Right atrium auricular region (tissue), 2 donors: ENCODE data around the gene CST5. TPM values are rescaled to one million over a fixed set of nuclear protein-coding genes. Genes with fewer than 3 reads are reported as not detected.
"Not testable (repeated sequence)": the region's sequence is repeated elsewhere in the genome, so short reads cannot be mapped to it uniquely, and the experiment has no call there.

ENCODE experiments used
- DNase-seq: peaks from one replicate; pipeline ENCODE4 v3.0.0-alpha.2; 2019; ENCODE audit warnings: low spot score
- H3K27ac ChIP-seq, 2 donors: fragments of 200-600 bp; sonication (generic); 1 replicate in 1 of 2; 2 replicates in 1 of 2; pipeline ENCODE4 v1.5.1; 2016 to 2019
- H3K27me3 ChIP-seq, 2 donors: fragments of 200-600 bp; sonication (generic); one replicate each; pipeline versions ENCODE4 v1.5.1 to v1.6.0; 2017 to 2019
- H3K36me3 ChIP-seq: fragments of 200-600 bp; sonication (generic); one replicate; pipeline ENCODE4 v1.5.1; 2016
- H3K4me1 ChIP-seq, 2 donors: fragments of 200-600 bp; sonication (generic); one replicate each; pipeline versions ENCODE4 v1.5.1 to v1.6.0; 2017 to 2019
- H3K4me3 ChIP-seq, 2 donors: fragments of 200-600 bp; sonication (generic); 1 replicate in 1 of 2; 2 replicates in 1 of 2; pipeline ENCODE4 v1.5.1; 2017 to 2019; ENCODE audit warnings: mild to moderate bottlenecking in 1 of 2, moderate library complexity in 1 of 2
- H3K9me3 ChIP-seq, 2 donors: fragments of 200-600 bp; sonication (generic); one replicate each; pipeline ENCODE4 v1.5.1; 2019
- total RNA-seq, 2 donors: library from RNA; depleted of rRNA; stranded (reverse); fragments of >200 nt; gene quantifications; one replicate each; pipeline ENCODE4 v1.1.0, GENCODE V29; 2016
- TF ChIP-seq, protein P1 (sequence below), 2 donors: fragments of 200-600 bp; sonication (generic); IDR thresholded peaks; one replicate each; pipeline ENCODE4 v1.5.1; 2019; ENCODE audit warnings: antibody characterized with exemption in 2 of 2

The CST5 gene
- total RNA-seq, 2 donors from 2014 or later = not detected

DNA sequence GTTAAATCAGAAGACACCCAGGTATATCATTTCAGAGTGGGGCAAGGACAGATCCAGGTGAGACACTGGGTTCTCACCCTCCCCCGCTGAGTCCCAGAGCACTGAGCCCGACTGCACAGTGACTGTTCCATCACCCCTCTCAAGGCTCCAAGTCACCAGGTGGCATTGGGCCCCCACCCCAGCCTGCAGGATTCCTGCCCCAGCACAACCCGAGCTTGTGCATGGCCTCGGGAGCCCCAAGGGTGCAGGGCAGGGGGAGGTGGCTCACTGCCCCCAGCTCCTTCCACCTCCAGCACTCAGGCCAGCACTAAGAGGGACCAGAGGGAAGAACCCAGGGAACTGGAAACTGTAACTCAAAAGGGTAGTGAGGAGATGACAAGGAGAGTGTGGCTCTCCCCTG is 39.3 kb upstream of the CST5 start:
- H3K4me1 ChIP-seq = peaks cover 0 to 18% of the 10 kb centered on the region in 2 donors
- TF ChIP-seq, protein P1, sequence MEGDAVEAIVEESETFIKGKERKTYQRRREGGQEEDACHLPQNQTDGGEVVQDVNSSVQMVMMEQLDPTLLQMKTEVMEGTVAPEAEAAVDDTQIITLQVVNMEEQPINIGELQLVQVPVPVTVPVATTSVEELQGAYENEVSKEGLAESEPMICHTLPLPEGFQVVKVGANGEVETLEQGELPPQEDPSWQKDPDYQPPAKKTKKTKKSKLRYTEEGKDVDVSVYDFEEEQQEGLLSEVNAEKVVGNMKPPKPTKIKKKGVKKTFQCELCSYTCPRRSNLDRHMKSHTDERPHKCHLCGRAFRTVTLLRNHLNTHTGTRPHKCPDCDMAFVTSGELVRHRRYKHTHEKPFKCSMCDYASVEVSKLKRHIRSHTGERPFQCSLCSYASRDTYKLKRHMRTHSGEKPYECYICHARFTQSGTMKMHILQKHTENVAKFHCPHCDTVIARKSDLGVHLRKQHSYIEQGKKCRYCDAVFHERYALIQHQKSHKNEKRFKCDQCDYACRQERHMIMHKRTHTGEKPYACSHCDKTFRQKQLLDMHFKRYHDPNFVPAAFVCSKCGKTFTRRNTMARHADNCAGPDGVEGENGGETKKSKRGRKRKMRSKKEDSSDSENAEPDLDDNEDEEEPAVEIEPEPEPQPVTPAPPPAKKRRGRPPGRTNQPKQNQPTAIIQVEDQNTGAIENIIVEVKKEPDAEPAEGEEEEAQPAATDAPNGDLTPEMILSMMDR (IDR thresholded peaks at IDR 0.05) = no peak
- no peaks in the 10 kb centered on the region for H3K9me3 ChIP-seq
- no peak for DNase-seq
- H3K27me3 ChIP-seq = no peaks in the 10 kb centered on the region
- H3K36me3 ChIP-seq = no peaks in the 10 kb centered on the region
- no peak overlapping the region for H3K4me3 ChIP-seq
- no peak overlapping the region for H3K27ac ChIP-seq

DNA sequence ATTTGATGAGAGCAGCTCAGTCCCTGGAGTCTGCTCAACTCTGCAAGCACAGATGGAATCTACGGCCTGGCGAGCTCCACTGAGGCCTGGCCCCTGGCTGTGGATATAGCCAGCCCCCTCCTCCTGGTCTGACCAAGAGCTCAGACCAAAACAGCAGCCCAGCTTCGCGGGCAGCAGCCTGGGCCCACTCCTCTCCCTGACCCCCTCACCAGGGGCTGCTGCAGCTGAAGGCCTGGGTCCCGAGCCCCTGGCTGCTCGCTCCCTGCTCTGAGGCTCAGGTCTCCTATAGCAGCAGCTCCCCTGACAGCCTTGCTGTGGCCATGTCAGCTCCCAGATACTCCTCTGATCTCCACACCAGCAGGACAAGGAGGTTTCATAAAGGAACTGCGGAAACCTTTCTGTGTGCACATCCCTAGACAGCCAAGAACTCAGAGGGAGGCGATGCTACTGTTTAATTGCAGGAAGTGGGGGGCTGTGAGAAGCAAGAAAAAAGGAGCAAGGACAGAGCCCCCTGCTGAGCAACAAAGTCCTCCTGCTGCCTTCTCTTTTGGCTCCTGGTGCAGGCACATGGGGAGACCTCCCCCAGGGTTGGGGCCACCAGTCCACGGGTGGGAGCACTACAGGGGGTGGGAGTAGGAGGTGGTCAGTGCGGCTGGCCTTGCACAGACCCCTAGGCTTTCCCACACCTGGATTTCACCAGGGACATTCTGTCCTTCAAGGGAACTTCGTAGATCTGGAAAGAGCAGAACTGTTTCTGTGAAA is 38.7 kb upstream of the CST5 start:
- TF ChIP-seq, protein P1 (IDR thresholded peaks at IDR 0.05) = no peak
- peaks cover 0 to 18% of the 10 kb centered on the region in 2 donors for H3K4me1 ChIP-seq
- no peaks in the 10 kb centered on the region for H3K9me3 ChIP-seq
- H3K36me3 ChIP-seq = no peaks in the 10 kb centered on the region
- H3K27me3 ChIP-seq = no peaks in the 10 kb centered on the region
- no peak overlapping the region for H3K27ac ChIP-seq
- no peak overlapping the region for H3K4me3 ChIP-seq
- no peak for DNase-seq

DNA sequence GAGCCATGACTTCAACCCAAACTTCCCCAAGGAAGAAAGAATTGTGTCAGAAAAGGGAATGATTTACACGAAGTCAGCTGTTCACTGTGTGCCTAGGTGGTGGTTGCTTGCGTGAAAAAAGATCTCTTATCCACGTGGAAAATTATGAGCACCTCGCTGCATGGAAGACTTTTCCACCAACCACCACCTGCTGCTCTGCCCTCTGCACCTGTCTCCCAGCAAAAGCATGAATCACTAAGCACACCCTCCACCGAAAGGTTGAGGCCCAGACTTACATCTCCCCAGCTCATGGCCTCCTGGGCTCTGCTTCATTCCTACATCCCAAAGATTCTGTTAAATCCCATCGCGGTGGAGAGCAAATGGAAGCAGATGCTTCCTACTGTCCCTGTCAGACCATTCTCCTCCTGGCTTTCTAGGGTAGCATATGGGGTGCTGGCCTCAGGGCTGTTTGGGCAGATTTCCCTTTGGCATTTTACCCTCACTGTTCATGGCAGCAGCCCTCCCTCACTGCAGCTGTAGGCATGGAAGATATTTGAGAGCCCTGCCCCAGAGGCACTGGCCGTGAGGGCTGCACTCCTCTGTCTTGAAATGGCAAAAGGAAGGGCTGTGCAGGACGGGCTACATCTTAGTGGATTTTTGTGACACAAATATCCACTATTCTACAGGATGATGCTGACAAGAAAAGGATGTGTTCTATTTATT is 37.6 kb upstream of the CST5 start:
- DNase-seq = no peak

DNA sequence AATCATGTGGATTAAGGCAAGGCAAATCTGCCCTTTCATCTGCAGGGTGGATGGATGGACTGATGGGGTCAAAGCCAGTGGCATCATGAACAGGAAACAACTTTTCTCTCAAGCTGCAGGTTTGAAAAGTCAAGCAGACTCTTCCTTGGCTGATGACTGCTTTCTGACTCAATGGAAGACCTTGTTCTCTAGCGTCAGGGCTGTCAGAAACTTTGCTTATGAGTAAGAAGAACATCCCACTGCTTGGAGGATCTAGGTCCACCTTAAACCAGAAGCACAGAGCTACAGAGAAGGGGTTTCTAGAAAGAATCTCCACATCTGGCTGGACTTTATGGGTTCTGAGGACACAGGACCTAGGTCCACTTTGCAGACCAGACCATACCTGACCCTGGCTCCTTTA is 36.3 kb upstream of the CST5 start:
- Histone ChIP-seq H3K27ac (no peak overlapping the region), H3K4me3 (no peak overlapping the region), H3K9me3 (no peaks in the 10 kb centered on the region), H3K27me3 (no peaks in the 10 kb centered on the region), H3K36me3 (no peaks in the 10 kb centered on the region), H3K4me1 (peaks cover 0 to 15% of the 10 kb centered on the region in 2 donors)
- no peak for DNase-seq
- TF ChIP-seq, protein P1 (IDR thresholded peaks at IDR 0.05) = no peak

More for the DNA sequence above, 37.6 kb upstream of the CST5 start:
- Histone ChIP-seq H3K9me3 (no peaks in the 10 kb centered on the region), H3K4me3 (no peak overlapping the region), H3K4me1 (peaks cover 0 to 18% of the 10 kb centered on the region in 2 donors), H3K36me3 (no peaks in the 10 kb centered on the region), H3K27ac (no peak overlapping the region), H3K27me3 (no peaks in the 10 kb centered on the region)
- TF ChIP-seq, protein P1 (IDR thresholded peaks at IDR 0.05) = no peak

DNA sequence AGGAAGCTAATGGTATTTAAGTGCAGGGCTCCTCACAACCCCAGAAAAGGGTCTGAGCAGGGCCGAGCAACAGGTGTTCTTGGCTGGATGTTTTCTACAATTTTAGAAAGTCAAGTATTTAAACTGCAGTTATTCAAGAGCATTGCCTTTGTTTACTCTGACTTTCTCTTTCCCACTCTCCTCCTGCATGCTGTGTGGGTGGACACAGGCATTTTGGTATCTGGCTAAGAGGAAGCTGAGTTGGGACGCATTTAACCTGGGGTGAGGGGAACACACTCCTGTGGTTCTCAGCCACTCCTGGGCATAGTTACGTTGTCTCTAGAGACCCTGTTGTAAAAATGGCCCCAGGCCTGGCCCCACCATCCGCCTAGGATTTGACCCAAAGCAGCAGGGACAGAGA is 34.9 kb upstream of the CST5 start:
- not testable (repeated sequence) for H3K4me3 ChIP-seq, H3K4me1 ChIP-seq, H3K27me3 ChIP-seq, H3K27ac ChIP-seq, H3K36me3 ChIP-seq, DNase-seq, H3K9me3 ChIP-seq

DNA sequence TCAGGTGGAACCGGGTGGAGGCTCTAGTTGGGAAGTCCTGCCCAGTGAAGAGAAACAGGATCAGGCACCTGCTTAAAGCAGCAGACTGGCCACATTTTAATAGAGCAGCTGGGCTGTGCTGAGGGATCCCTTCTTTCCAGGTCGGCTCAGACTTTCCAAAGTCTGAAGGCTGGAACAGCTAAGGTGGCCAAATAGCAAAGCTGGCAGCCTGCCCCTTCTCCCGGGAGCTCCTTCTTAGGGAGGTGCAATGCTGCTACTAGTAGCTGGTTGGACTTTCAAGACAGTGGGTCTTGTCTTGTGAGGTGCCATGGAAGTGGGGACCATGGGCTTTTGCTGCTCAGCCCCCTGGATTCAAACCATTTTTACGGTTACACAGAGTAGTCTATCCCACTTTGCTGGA is 30.7 kb upstream of the CST5 start:
- no peaks in the 10 kb centered on the region for H3K36me3 ChIP-seq
- no peak overlapping the region for H3K27ac ChIP-seq
- TF ChIP-seq, protein P1 (IDR thresholded peaks at IDR 0.05) = no peak
- H3K27me3 ChIP-seq = no peaks in the 10 kb centered on the region
- H3K9me3 ChIP-seq = peaks cover 0 to 7% of the 10 kb centered on the region in 2 donors
- no peak overlapping the region for H3K4me3 ChIP-seq
- H3K4me1 ChIP-seq = no peaks in the 10 kb centered on the region
- no peak for DNase-seq
